ENCODE measurements around the gene GEMIN7.

Gene GEMIN7

DNA sequence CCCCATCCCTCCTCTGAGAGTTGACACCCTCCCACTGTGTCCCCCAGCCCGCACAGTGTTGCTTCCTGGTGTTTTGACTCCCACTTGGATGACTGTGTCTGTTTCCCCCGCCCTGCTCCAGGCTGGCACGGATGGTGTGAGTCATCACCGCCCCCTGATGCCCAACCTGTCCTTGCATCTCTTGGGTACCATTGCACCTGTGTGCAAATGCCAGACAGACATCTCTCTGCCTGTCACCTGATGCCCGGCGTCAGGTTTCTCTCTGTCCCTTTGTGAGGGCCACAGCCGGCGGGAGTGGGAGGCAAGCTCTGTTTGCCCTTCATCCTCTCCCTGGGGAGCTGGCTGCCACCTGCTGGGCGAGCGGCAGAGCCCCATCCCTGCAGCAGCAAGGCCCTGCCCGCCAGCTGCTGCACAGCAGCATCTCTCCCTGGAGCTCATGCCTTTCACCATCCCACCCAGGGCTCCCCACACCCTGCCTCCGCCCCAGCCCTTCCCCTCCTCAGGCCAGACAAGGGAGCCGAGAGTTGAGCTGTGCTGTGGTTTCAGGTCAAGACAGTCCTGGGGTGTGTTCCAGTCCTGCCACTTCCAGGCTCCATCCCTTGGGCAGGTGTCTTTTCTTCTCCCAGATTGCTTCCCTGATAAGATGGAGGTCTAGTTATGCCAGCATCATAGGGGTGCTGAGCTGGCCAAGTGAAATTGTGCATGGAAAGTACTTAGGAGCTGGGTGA, 52.0 kb downstream of the GEMIN7 start:
- Histone ChIP-seq H3K9me3 (no peaks in the 10 kb centered on the region), H3K27me3 (no peaks in the 10 kb centered on the region), H3K36me3 (peaks cover 0 to 8% (median 0%) of the 10 kb centered on the region in 3 donors), H3K4me3 (no peak overlapping the region), H3K27ac (no peak overlapping the region), H3K4me1 (peaks cover 0 to 3% (median 0%) of the 10 kb centered on the region in 4 donors)
- TF ChIP-seq CTCF (IDR thresholded peaks at IDR 0.05) = no peak
- intact Hi-C loops (cut with DNase I; ENCODE audit: low total_unique reads) = no loop called here
- no peak for DNase-seq

GRCh38 chr19:45133661-45134060, 54.6 kb downstream of the GEMIN7 start:
- Histone ChIP-seq H3K4me1 (no peaks in the 10 kb centered on the region), H3K9me3 (no peaks in the 10 kb centered on the region), H3K27me3 (no peaks in the 10 kb centered on the region), H3K36me3 (peaks cover 0 to 8% (median 0%) of the 10 kb centered on the region in 3 donors), H3K4me3 (no peak overlapping the region), H3K27ac (no peak overlapping the region)
- intact Hi-C loops (cut with DNase I; ENCODE audit: low total_unique reads) = no loop called here
- no peak for TF ChIP-seq CTCF (IDR thresholded peaks at IDR 0.05)
- DNase-seq = no peak

DNA sequence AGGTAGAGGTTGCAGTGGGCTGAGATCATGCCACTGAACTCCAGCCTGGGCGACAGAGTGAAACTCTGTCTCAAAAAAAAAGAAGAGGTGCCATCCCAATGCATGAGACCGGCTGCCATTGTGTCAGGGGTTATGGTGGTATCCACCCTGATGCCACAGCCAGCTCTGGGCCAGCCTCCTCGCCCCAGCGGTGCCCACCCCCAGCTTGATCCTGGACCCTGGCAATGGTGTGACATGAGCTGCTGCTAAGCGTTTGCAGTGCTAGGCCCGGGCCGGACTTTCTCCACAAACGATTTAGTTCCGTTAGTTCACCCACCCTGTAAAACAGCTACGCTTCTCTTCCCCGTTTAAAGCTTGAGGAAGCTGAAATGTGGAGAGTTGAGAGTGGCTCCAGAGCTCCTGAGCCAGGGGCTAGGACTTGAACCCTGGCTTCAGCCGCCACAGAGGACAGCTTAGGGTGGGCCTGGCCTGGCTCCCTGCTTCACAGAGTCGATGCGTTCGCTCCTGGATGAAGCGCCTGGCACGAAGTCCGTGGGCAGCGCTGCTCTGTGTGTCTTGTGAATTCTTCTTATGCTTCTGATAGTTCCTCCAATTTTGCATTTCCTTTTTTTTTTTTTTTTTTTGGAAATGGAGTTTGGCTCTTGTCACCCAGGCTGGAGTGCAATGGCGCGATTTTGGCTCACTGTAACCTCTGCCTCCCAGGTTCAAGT, 56.3 kb downstream of the GEMIN7 start:
- H3K4me3 ChIP-seq = no peak overlapping the region
- H3K9me3 ChIP-seq = no peaks in the 10 kb centered on the region
- H3K36me3 ChIP-seq = peaks cover 0 to 9% (median under 1%) of the 10 kb centered on the region in 3 donors
- DNase-seq = no peak
- TF ChIP-seq CTCF (IDR thresholded peaks at IDR 0.05) = no peak
- no peaks in the 10 kb centered on the region for H3K4me1 ChIP-seq
- H3K27me3 ChIP-seq = no peaks in the 10 kb centered on the region
- intact Hi-C loops (cut with DNase I; ENCODE audit: low total_unique reads) = no loop called here
- H3K27ac ChIP-seq = no peak overlapping the region

- H3K9me3 ChIP-seq = no peaks in the 10 kb centered on the region
- no peak for TF ChIP-seq CTCF (IDR thresholded peaks at IDR 0.05)
- H3K36me3 ChIP-seq = peaks cover 6 to 22% (median 14%) of the 10 kb centered on the region in 3 donors
- H3K27me3 ChIP-seq = no peaks in the 10 kb centered on the region
- H3K4me3 ChIP-seq = no peak overlapping the region
- H3K4me1 ChIP-seq = no peaks in the 10 kb centered on the region
- H3K27ac ChIP-seq = no peak overlapping the region
- intact Hi-C loops (cut with DNase I; ENCODE audit: low total_unique reads) = no loop called here
- DNase-seq = no peak
Measured at GRCh38 chr19:45136507-45137178, 57.6 kb downstream of the GEMIN7 start.

DNA sequence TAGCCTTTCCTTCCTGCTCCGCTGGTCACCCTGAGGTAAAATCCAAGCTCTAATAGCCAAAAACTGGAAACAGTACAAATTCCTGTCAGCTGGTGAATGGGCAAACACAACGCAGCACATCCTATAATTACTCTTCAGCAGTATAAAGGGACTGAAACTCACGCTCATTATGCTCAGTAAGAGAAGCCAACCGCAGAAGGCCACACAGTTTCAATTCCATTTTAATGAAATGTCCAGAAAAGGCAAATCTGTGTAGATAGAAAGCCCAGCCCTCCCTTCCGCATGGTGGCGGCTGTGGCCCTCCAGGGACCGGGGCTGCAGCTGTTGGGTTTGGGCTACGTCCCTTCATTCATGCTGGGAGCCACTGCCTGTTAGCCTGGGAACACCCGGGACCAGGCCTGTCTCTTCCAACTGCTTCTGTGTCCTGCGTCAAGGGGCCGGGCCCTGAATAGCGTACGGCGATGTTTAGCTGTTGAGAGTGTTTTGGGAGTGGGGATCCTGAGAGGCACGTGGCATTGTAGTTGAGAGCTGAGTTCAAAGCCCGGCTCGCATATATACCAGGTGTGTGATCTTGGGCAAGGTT, 58.2 kb downstream of the GEMIN7 start:
- no peak for TF ChIP-seq CTCF (IDR thresholded peaks at IDR 0.05)
- peaks cover 12 to 25% (median 19%) of the 10 kb centered on the region in 3 donors for H3K36me3 ChIP-seq
- no peaks in the 10 kb centered on the region for H3K9me3 ChIP-seq
- no peak overlapping the region for H3K4me3 ChIP-seq
- intact Hi-C loops (cut with DNase I; ENCODE audit: low total_unique reads) = no loop called here
- H3K27ac ChIP-seq = no peak overlapping the region
- DNase-seq = no peak
- H3K27me3 ChIP-seq = no peaks in the 10 kb centered on the region
- H3K4me1 ChIP-seq = no peaks in the 10 kb centered on the region
